Ascending aorta (tissue), 2 donors: ENCODE data around the gene CTDP1. TPM values are rescaled to one million over a fixed set of nuclear protein-coding genes. Genes with fewer than 3 reads are reported as not detected.
"Not testable (repeated sequence)": the region's sequence is repeated elsewhere in the genome, so short reads cannot be mapped to it uniquely, and the experiment has no call there.

Experiments
- DNase-seq, 2 donors: peaks; one replicate each; pipeline ENCODE4 v3.0.0-alpha.2; 2019; ENCODE audit warnings: low spot score in 2 of 2
- H3K27ac ChIP-seq, 2 donors: fragments of 200-600 bp; sonication (generic); one replicate each; pipeline ENCODE4 v1.5.1; 2016 to 2017; ENCODE audit warnings: mild to moderate bottlenecking in 1 of 2
- H3K27me3 ChIP-seq: fragments of 200-600 bp; sonication (generic); one replicate; pipeline ENCODE4 v1.5.1; 2017
- H3K36me3 ChIP-seq, 2 donors: fragments of 200-600 bp; sonication (generic); one replicate each; pipeline ENCODE4 v1.5.1; 2016
- H3K4me1 ChIP-seq, 2 donors: fragments of 200-600 bp; sonication (generic); one replicate each; pipeline ENCODE4 v1.5.1; 2016 to 2017; ENCODE audit warnings: mild to moderate bottlenecking in 1 of 2
- H3K4me3 ChIP-seq, 2 donors: fragments of 200-600 bp; sonication (generic); one replicate each; pipeline ENCODE4 v1.5.1; 2016 to 2017; ENCODE audit warnings: mild to moderate bottlenecking in 1 of 2
- H3K9me3 ChIP-seq, 2 donors: fragments of 200-600 bp; sonication (generic); one replicate each; pipeline ENCODE4 v1.5.1; 2016
- intact Hi-C: fragments of 100-400 bp; cut with DNase I; formaldehyde crosslinking; loops from one replicate; pipeline ENCODE4 v1.15.1; 2023
- total RNA-seq: library from RNA; depleted of rRNA; stranded (reverse); fragments of >200 nt; gene quantifications from one replicate; pipeline ENCODE4 v1.1.0, GENCODE V29; 2016
- TF ChIP-seq, protein P1 (sequence below), 3 experiments: fragments of 200-600 bp in 2 of 3; fragments of 450-650 bp in 1 of 3; sonication (generic) in 2 of 3; IDR thresholded peaks; one replicate each; pipeline ENCODE4 v1.5.1; 2016 to 2019; ENCODE audit warnings: antibody characterized with exemption in 3 of 3, mild to moderate bottlenecking in 1 of 3, moderate library complexity in 1 of 3

CTDP1 gene
- total RNA-seq, 1 donor from 2014 or later: 31.7 TPM

DNA sequence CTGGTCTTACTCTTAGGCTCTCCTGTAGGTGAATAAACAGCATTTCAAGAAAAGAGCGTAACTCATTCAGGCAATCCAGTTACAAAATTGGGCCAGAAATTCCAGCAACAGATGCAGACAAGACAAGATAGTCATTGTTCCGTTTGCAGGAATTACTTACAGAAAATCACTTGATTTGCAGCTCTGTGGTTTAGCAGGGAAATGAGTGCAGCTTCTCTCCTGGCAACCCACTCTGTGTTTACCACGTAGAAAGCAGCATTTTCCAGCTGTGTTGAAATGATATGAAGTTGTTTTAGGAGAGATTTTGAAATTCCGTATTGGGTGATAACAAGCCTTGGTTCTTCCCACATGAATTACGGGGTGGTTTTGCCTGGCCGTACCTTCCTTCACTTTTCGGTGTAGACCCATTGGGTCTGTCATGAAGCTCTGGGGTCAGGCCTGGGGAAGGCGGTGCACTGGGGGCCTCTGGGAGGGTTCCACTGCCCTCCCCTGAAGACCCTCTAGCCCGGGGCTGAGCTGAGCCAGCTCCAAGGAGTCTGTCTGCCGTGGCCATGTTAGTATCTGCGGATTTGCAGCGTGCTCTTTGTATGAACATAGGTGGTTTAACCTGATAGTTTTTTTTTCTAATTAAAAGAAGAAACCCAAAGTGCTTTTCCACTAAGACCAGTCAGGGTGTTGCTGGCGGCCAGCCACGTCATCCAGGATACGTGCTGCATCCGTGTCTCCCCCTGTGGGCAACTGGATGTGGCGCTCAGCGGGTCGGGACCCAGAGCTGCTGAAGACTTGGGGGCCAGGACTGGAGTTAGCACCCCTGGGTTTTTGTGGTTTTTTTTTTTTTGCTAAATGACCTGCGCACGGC, 59.2 kb downstream of the CTDP1 start:
- intact Hi-C loops: no loop called here
- Histone ChIP-seq H3K9me3 (no peaks in the 10 kb centered on the region), H3K4me1 (no peaks in the 10 kb centered on the region), H3K27ac (no peak overlapping the region), H3K4me3 (no peak overlapping the region), H3K36me3 (peaks cover 52 to 92% of the 10 kb centered on the region in 2 donors), H3K27me3 (no peaks in the 10 kb centered on the region)
- TF ChIP-seq, protein P1, sequence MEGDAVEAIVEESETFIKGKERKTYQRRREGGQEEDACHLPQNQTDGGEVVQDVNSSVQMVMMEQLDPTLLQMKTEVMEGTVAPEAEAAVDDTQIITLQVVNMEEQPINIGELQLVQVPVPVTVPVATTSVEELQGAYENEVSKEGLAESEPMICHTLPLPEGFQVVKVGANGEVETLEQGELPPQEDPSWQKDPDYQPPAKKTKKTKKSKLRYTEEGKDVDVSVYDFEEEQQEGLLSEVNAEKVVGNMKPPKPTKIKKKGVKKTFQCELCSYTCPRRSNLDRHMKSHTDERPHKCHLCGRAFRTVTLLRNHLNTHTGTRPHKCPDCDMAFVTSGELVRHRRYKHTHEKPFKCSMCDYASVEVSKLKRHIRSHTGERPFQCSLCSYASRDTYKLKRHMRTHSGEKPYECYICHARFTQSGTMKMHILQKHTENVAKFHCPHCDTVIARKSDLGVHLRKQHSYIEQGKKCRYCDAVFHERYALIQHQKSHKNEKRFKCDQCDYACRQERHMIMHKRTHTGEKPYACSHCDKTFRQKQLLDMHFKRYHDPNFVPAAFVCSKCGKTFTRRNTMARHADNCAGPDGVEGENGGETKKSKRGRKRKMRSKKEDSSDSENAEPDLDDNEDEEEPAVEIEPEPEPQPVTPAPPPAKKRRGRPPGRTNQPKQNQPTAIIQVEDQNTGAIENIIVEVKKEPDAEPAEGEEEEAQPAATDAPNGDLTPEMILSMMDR (IDR thresholded peaks at IDR 0.05): no peak
- no peak for DNase-seq

DNA sequence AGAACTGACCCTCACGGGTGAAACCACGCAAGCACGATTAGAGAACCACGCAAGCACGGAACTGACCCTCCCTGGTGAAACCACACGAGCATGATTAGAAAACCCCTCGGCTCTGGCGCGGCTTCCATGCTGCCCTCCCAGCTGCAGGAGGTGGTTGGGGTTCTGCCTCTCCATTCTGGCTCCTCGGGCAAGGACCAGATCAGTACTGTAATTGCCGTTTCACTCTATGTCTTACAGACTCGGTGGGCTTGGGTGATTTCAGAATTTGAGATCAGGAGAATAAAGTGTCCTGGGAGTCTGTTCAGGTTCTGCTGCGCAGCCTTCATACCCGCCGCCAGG, 59.8 kb downstream of the CTDP1 start:
- TF ChIP-seq, protein P1 (IDR thresholded peaks at IDR 0.05): no peak
- Histone ChIP-seq H3K9me3 (no peaks in the 10 kb centered on the region), H3K4me3 (no peak overlapping the region), H3K27ac (no peak overlapping the region), H3K36me3 (peaks cover 52 to 92% of the 10 kb centered on the region in 2 donors), H3K4me1 (no peaks in the 10 kb centered on the region), H3K27me3 (no peaks in the 10 kb centered on the region)
- no peak for DNase-seq
- intact Hi-C loops: no loop called here

DNA sequence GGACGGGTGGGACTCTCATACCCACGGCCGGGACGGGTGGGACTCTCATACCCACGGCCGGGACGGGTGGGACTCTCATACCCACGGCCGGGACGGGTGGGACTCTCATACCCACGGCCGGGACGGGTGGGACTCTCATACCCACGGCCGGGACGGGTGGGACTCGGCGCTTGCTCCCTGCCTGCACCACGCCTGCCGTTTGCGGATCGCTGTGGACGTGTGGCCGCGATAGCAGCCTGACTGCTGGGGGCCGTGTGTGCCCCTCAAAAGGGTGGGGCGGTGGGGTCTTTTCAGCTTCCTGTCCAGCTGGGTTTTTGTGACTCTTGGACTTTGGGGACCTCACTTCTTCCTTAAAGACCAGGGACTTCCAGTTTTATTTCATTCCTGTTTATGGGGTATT, 60.4 kb downstream of the CTDP1 start:
- H3K4me3 ChIP-seq, intact Hi-C loops, H3K27ac ChIP-seq, H3K27me3 ChIP-seq, H3K4me1 ChIP-seq, DNase-seq, H3K9me3 ChIP-seq: not testable (repeated sequence)
- H3K36me3 ChIP-seq: peaks cover 52 to 87% of the 10 kb centered on the region in 2 donors

DNA sequence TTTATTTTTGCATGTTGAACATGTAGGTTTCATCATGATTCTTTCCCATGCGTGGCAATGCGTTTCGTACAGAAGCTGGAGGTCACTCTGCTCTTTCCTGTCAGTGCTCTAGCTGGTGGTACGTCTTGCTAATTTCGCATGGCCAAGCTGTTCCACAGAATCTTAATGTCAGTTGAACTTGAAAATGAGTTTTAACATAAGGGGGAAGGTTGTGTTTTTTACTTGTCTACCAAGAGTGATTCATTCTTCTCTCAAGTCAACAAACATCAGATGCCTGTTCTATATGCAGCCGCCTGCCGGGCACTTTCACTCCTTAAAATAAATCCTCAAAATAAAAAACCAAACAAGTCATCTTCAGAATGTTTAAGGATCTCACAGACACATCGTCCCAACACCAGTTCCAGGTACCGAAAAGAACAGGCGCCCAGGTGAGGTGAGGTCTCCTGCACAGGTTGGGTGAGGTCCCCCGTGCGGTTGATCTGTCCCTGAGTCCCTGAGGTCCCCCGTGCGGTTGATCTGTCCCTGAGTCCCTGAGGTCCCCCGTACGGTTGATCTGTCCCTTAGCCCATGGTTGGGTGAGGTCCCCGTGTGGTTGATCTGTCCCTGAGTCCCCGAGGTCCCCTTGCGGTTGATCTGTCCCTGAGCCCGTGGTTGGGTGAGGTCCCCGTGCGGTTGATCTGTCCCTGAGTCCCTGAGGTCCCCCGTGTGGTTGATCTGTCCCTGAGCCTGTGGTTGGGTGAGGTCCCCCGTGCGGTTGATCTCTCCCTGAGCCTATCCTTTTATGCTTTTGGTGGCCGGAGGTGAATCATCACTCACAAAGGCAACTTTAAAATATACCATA, 61.1 kb downstream of the CTDP1 start:
- no peak for DNase-seq
- TF ChIP-seq, protein P1 (IDR thresholded peaks at IDR 0.05): no peak
- Histone ChIP-seq H3K9me3 (no peaks in the 10 kb centered on the region), H3K36me3 (peaks cover 46 to 80% of the 10 kb centered on the region in 2 donors), H3K27ac (no peak overlapping the region), H3K4me1 (no peaks in the 10 kb centered on the region), H3K4me3 (no peak overlapping the region), H3K27me3 (no peaks in the 10 kb centered on the region)
- intact Hi-C loops: no loop called here

DNA sequence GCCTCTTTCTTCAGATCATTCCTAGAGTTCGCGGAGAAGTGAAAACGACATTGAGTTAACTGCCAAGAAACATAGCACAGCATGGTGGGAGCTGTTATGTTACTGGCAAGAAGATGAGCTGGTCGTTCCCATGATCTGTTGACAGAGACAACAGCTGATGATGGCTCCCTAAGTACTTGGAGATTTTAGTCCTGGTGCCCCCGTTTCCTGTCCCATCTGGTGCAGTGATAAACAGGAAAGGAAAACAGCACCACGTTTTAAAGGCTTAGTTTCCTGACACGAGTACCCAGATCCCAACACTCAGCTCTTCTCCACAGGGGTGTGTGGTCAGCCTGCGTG, 61.7 kb downstream of the CTDP1 start:
- H3K4me1 ChIP-seq: no peaks in the 10 kb centered on the region
- H3K27me3 ChIP-seq: no peaks in the 10 kb centered on the region
- intact Hi-C loops: no loop called here
- H3K9me3 ChIP-seq: no peaks in the 10 kb centered on the region
- no peak overlapping the region for H3K4me3 ChIP-seq
- TF ChIP-seq, protein P1 (IDR thresholded peaks at IDR 0.05): no peak
- H3K27ac ChIP-seq: no peak overlapping the region
- peaks cover 40 to 75% of the 10 kb centered on the region in 2 donors for H3K36me3 ChIP-seq
- DNase-seq: no peak

DNA sequence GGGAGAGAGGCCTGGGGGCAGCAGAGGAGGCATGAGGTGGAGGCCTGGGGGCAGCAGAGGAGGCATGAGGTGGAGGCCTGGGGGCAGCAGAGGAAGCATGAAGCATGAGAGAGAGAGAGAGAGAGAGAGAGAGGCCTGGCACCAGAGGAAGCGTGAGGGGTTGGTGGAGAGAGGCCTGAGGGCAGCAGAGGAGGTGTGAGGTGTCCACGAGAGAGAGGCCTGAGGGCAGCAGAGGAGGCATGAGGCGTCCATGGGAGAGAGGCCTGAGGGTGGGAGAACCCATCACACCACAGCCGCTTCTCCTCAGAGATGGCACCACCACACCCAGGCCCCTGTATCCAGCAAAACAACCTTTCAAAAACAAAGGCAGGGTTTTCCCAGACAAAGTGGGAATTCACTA, 62.5 kb downstream of the CTDP1 start:
- no peaks in the 10 kb centered on the region for H3K27me3 ChIP-seq
- intact Hi-C loops: no loop called here
- no peaks in the 10 kb centered on the region for H3K9me3 ChIP-seq
- peaks cover 42 to 75% of the 10 kb centered on the region in 2 donors for H3K36me3 ChIP-seq
- TF ChIP-seq, protein P1 (IDR thresholded peaks at IDR 0.05): no peak
- H3K4me3 ChIP-seq: no peak overlapping the region
- H3K27ac ChIP-seq: no peak overlapping the region
- no peak for DNase-seq
- H3K4me1 ChIP-seq: no peaks in the 10 kb centered on the region
